Measurements from ENCODE around the gene ABCG2.
A peak's percentile ranks its signal among the peaks of the same experiment; 100 is the strongest.

The ABCG2 gene
- total RNA-seq, result 0.53 to 0.92 (median 0.77) reads per million in 3 experiments

DNA sequence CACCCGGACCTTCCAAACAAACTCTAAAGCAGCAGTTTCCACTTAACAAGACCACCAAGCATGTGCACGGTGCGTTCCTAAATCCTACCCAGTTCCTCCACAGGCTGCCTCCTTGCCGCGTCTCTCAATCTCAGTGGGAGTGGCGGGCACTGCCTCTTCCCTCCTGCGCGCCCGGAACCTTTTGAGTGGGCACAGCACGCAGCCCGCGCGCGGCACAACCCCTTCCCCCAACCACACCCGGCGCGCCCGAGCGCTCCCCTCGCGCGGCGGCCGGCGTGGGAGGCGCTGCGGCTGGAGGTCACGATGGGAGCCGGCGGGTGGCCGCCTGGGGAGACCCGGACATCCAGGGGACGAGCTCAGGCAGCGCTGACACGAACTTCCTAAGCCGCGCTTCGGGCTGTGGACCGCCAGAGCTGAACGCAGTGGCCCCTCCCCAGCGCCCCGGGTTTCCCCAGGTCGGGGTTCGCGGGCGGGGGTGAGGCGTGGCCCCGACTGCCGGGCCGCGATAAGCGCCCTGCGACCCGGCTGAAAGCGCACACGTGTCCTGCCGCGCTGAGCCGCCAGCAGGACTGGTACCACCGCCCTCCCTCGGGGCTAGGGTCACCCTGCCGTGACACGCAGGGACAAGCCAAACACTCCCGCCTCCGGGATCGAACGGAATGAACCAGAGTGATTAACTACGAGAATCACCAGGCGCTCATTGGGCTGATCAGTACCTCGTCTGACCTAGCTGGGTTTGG, at the start of gene ABCG2:
TSS of gene ABCG2 (minus strand) at position 151 of the 740 bp plus-strand sequence. CDS start 18,644 bp downstream, outside the sequence.
- DNase-seq, result peak; percentile 19

- DNase-seq, result no peak
Measured at GRCh38 chr4:88208156-88208555, 49.7 kb upstream of the ABCG2 start.

DNA sequence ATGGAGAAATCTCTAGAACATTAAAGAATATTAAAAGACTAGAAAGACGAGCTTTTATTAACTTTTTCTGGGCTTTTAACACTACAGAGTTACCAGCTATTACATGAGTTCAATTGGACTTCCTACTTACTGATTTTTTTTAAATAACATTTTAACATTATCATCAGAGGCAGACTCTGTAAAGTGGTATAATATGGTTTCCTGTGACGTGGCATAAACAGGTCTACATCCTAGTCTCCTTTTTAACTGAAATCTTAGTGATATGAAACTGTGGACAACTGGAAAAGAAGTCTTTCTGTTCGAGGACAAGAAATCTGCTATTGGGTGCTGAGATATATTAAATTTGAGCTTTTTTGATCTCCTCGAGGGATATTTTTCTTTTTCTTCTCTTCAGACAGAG, 48.7 kb upstream of the ABCG2 start:
- no peak for DNase-seq

- no peak for DNase-seq
Measured at GRCh38 chr4:88204882-88205281, 46.4 kb upstream of the ABCG2 start.

- DNase-seq, result no peak
Measured at GRCh38 chr4:88202443-88202842, 44.0 kb upstream of the ABCG2 start.

DNA sequence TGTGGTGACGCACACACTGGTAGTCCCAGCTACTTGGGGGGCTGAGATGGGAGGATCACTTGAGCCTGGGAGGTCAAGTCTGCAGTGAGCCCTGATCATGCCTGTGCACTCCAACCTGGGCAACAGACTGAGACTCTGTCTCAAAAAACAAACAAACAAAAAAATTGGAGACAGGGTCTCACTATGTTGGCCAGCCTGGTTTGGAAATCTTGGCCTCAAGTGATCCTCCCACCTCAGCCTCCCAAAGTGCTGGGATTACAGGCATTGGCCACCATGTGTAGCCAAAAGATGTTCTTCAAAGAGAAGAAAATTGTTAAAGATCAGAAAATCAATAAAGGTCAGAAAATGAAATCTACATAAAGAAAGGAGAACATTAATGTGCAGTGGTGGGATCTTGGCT, 41.7 kb upstream of the ABCG2 start:
- no peak for DNase-seq

GRCh38 chr4:88196523-88197185, 38.2 kb upstream of the ABCG2 start:
- no peak for DNase-seq

- no peak for DNase-seq
Measured at GRCh38 chr4:88196013-88196365, 37.5 kb upstream of the ABCG2 start.

GRCh38 chr4:88195328-88196012, 37.0 kb upstream of the ABCG2 start:
- no peak for DNase-seq

DNA sequence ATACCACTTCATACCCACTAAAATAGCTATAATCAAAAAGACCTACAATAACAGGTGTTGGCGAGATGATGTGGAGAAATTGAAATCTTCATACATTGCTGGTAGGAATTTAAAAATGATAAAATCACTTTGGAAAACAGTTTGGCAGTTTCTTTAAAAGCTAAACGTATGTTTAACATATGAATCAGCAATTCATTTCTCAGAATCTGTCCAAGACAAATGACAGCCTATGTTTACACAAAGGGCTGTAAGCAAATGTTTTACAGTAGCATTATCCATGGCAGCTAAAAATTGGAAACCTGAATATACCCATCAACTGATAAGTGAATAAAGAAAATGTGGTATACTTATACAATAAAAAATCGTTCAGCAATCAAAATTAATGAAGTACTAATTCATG, 33.0 kb upstream of the ABCG2 start:
- DNase-seq, result no peak

GRCh38 chr4:88189881-88190585, 31.6 kb upstream of the ABCG2 start:
- no peak for DNase-seq

GRCh38 chr4:88189418-88189738, 30.9 kb upstream of the ABCG2 start:
- no peak for DNase-seq

- no peak for DNase-seq
Measured at GRCh38 chr4:88188738-88189417, 30.4 kb upstream of the ABCG2 start.

GRCh38 chr4:88187766-88188165, 29.3 kb upstream of the ABCG2 start:
- no peak for DNase-seq

DNA sequence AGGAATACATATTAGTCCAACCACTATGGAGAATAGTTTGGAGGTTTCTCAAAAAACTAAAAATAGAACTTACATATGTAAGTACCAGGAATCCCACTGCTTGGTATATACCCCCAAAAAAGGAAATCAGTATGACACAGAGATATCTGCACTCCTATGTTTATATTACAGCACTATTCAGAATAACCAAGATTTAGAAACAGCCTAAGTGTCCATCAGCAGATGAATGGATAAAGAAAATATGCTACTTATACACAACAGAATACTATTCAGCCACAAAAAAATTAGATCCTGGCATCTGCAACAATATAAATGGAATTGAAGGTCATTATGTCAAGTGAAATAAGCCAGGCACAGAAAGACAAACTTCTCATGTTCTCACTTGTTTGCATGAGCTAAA, 27.5 kb upstream of the ABCG2 start:
- no peak for DNase-seq

GRCh38 chr4:88179261-88179660, 20.8 kb upstream of the ABCG2 start:
- no peak for DNase-seq

GRCh38 chr4:88178626-88179231, 20.3 kb upstream of the ABCG2 start:
- no peak for DNase-seq

- no peak for DNase-seq
Measured at GRCh38 chr4:88177983-88178625, 19.7 kb upstream of the ABCG2 start.

DNA sequence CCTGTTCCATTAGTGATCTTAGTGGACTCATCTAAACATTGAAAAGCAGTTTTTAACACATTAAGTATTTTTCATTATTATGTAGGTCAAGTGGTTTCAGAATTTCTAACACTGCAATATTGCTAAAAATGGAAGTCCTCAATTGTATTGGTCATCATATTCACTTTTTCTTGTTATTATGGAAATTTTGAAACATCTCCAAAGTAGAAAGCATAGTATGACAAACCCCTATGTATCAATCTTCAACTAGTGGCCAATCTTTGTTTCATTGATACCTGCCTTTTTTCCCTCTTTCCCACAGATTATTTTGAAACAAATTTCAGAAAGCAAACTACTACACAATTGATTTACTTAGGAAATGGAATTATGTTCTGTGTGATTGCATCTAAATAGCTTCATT, 14.5 kb upstream of the ABCG2 start:
- no peak for DNase-seq

GRCh38 chr4:88171206-88171605, 12.8 kb upstream of the ABCG2 start:
- DNase-seq, result no peak

DNA sequence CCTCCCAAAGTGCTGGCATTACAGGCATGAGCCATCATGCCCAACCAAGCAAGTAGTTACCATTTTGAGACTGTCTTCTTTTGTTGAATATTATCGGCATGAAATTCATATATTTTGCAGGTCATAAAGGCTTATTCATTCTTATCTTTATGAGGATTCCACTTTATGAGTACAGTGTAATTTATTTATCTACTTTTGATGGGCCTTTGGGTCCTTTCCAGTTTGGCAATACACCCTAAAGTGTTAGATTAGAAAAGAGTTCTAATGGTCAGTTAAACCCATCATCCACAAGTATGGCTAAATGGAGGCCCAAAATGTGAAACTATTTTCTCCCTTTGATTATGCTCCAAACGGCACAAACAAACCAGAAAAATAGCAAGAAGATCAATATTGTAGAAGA, 10.9 kb upstream of the ABCG2 start:
- no peak for DNase-seq

DNA sequence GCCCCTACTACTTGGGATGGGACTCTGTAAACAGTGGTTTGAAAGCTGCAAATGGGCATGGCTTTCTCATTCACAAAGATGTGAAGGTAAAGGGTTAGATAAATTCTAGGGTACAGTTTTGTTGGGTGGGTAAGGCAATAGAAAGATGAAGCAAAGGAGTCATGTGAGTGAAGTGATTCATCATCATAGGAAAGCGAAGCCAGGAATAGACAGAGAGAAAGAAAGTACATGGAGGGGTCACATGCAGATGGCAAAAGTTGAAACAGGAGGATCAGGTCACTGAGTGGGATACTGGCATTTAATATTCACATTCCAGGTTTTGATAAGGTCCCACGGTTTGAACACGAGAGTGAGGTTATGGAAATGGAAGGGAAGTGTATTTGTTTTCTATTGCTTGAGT, 8.2 kb upstream of the ABCG2 start:
- no peak for DNase-seq
